Suppressor macrophage (primary cell): ENCODE data around the gene ANKLE1.

Experiments used
- DNase-seq, 4 experiments: peaks; one replicate each; pipeline ENCODE4 v3.0.0-alpha.2; 2020 to 2022
- total RNA-seq, 17 experiments: gene quantifications; one replicate each; lab custom pipeline; 2026; ENCODE audit warnings: mixed read lengths in 6 of 17, inconsistent platforms in 3 of 17; lab: John Stamatoyannopoulos, UW

ANKLE1 gene, protein sequence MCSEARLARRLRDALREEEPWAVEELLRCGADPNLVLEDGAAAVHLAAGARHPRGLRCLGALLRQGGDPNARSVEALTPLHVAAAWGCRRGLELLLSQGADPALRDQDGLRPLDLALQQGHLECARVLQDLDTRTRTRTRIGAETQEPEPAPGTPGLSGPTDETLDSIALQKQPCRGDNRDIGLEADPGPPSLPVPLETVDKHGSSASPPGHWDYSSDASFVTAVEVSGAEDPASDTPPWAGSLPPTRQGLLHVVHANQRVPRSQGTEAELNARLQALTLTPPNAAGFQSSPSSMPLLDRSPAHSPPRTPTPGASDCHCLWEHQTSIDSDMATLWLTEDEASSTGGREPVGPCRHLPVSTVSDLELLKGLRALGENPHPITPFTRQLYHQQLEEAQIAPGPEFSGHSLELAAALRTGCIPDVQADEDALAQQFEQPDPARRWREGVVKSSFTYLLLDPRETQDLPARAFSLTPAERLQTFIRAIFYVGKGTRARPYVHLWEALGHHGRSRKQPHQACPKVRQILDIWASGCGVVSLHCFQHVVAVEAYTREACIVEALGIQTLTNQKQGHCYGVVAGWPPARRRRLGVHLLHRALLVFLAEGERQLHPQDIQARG
- total RNA-seq: 0.11 to 3.1 (median 0.53) reads per million in 17 experiments

DNA sequence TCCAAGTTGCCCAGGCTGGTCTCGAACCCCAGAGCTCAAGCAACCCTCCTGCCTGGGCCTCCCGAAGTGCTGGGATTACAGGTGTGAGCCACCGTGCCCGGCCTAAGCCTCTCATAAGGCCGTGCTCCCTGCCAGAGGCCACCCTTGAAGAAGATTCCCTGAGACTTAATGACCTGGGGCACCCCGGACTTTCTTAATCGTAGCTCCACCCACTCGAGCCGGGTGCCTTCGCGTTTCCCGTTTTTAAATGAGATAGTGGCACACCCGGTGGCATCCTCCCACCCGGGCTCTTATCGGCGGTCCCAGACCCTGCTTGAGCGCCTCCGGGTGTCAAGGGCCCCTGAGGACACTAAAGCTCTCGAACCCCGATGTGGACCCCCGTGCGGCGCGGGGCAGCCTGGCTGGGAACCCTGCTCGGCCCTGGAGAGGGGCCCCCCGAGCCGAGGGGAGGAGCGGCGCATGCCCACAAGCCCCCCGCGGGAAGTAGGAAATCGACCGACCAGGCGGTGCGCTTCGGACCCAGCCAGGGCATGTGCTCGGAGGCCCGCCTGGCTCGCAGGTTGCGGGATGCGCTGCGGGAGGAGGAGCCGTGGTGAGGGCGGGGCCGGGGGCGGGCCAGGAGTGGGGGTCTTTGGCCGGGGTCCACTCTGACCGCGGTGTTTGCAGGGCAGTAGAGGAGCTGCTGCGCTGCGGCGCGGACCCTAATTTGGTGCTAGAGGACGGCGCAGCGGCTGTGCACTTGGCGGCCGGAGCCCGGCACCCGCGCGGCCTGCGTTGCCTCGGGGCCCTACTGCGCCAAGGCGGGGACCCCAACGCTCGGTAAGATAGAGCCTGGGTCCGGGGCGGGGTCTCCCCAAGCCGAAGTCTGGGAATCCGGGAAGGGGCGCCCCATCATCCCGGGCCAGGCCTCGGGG lies at the start of gene ANKLE1:
ANKLE1 (plus strand) TSS at position 511 of the 914 bp plus-strand sequence; CDS start at position 531, 20 bp downstream.
- DNase-seq: peak; percentile 61 to 87 (median 82)

GRCh38 chr19:17232258-17232657 lies 49.4 kb upstream of the ANKLE1 start:
- no peak for DNase-seq

DNA sequence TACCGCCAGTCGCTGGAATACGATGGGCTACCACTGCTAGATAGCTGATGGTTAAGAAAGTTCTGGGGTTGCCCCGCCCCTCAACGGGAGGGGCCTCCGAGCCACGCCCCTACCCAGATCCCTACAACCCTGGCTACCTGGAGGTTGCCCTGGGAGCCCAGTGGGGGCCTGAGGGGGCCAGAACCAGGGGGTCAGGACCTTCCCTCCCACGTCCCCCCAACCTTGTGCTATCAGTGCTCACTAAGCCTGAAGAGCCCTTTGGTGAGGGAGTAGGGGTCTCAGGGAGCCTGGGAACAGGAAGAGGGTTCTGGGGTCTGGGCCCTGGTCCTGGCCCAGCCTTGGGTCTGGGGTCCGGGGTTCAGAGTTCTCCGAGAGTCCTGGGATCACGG lies 46.8 kb upstream of the ANKLE1 start:
- peak; percentile 38 to 65 (median 48) for DNase-seq

- DNase-seq: peak; percentile 48 to 88 (median 73)
Observed at GRCh38 chr19:17235300-17235970, 46.3 kb upstream of the ANKLE1 start.

- DNase-seq: peak in 1 of 4 experiments; percentile 20
Observed at GRCh38 chr19:17235971-17236777, 45.5 kb upstream of the ANKLE1 start.

GRCh38 chr19:17236811-17237543 lies 44.7 kb upstream of the ANKLE1 start:
- DNase-seq: no peak

- no peak for DNase-seq
Observed at GRCh38 chr19:17237747-17238706, 43.7 kb upstream of the ANKLE1 start.

- no peak for DNase-seq
Observed at GRCh38 chr19:17240062-17240752, 41.5 kb upstream of the ANKLE1 start.

GRCh38 chr19:17240826-17241399 lies 40.8 kb upstream of the ANKLE1 start:
- DNase-seq: no peak

GRCh38 chr19:17242431-17243208 lies 39.1 kb upstream of the ANKLE1 start:
- no peak for DNase-seq

DNA sequence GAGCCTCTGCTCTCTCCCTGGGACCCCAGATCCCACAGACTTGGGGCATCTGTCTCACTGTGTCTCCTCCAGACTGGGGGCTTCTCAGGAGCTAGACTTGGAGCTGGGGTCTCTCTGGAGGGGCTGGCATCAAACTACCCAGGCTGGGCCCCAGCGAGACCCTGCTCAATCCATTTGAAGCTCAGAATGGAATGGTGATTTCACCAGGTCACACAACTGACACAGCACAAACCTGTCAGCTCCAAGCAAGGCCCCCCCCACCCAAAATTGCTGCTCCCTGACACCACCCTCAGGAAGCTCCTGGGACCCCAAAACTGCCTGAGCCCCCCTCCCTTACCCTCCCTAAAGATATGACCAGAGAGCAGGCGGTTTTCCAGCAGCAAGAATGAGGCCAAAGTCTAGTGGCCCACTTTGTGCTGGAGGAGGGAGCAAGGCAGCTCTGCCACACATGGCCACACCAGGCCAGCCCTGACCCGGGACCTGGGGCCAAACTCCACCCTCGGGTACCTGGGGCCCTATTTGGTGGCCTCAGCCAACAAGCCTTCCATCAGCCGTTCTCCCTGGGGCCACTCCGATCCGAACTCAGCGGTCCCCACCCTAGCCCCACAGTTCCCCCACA lies 38.4 kb upstream of the ANKLE1 start:
- DNase-seq: no peak

DNA sequence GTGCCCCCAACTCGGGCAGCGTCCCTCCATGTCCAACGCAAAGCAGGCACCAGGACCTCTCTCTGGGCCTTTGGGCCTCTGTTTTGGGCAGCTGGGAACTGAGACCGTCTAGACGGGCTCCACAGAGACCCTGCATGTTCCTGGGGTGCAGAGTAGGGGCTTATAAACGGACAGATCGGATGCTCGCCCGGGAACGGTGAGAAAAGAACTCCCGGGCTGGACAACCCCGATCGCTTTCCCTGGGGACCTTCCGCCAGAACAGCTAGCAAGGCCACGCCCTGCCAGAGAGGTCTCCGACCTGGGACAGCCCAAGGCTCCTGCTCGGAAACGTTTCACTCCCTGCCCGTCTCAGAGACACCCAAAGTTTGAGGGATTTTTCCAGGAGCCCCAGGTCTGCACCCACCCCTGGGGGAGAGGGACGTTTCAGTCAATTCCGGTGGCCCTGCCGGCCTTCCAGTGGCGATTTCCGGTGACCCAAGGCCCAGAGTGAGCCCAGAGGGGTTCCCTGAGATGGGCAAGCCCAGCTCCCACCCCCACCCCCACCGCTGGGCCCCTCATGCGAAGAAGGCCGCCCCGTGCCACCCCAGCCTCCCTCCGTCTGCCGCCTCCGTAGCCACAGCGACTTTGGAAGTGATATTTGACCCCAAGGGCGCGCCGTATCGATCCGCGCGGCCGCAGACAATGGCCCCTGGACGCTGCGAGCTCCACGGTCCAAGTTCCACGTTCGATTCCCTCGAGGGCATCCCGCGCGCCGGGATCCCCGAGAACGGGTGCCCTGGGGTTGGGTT lies 37.7 kb upstream of the ANKLE1 start:
- DNase-seq: no peak

- peak in 3 of 4 experiments; percentile 35 to 74 (median 62) for DNase-seq
Observed at GRCh38 chr19:17244618-17245534, 36.8 kb upstream of the ANKLE1 start.

- no peak for DNase-seq
Observed at GRCh38 chr19:17245535-17245984, 36.1 kb upstream of the ANKLE1 start, which contains the start of gene NR2F6. Gene NR2F6, minus strand, starts transcription at chr19:17245919. Its CDS starts 699 bp downstream, at chr19:17245220.
